Fibroblast of lung (primary cell): Measurements from ENCODE around the gene KCNIP3.

Source experiments
- CTCF ChIP-seq, 2 donors: IDR thresholded peaks in 1 of 2; conservative IDR thresholded peaks in 1 of 2; 1 replicate in 1 of 2; 2 replicates in 1 of 2; pipeline ENCODE4 v1.5.1; 2011 to 2012; ENCODE audit warnings: low read length in 2 of 2, control low read depth in 1 of 2, inconsistent platforms in 1 of 2, low read depth in 1 of 2, mild to moderate bottlenecking in 1 of 2
- EZH2 ChIP-seq: IDR thresholded peaks from 2 replicates; pipeline ENCODE4 v1.5.1; 2012; ENCODE audit warnings: low read length, control low read depth, mild to moderate bottlenecking; ENCODE audit errors: missing control alignments

DNA sequence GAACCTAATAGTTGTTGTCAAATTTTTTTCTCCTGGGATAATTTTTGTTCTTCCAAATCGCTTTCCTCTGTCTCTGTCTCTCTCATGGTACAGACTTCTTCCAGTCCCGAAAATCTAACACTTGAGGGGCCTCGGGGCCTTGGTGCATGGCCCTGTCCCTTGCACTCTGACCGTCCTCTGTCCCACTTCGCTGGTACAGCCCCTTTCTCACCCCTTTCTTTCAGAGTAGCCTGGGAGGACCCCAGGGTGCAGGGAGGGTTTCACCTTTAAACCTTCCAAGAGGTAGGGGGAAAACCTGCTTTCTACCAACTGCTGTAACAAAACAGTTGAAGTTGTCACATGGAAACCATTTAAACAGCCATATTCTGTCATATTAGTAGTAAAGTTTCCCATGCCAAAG lies 83.1 kb downstream of the KCNIP3 start:
- TF ChIP-seq CTCF (conservative IDR thresholded peaks at IDR 0.05 in 1 of 2, IDR thresholded peaks at IDR 0.05 in 1 of 2; ENCODE audit: low read depth in 1 of 2, low read length in 2 of 2) (no peak), EZH2 (no peak)
